SK-N-DZ (cell line): Measurements from ENCODE around the gene WDR27.

ENCODE experiments used
- DNase-seq: peaks from one replicate; pipeline ENCODE4 v3.0.0-alpha.2; 2015; ENCODE audit warnings: low spot score

WDR27 gene

GRCh38 chr6:169566961-169567750 lies 134.7 kb downstream of the WDR27 start:
- DNase-seq: no peak

- no peak for DNase-seq
These were observed 135.5 kb downstream of the WDR27 start for GRCh38 chr6:169566319-169566718.

- DNase-seq: no peak
These were observed 137.2 kb downstream of the WDR27 start for GRCh38 chr6:169564453-169565240.

- DNase-seq: no peak
These were observed 140.2 kb downstream of the WDR27 start for GRCh38 chr6:169561665-169562064.

DNA sequence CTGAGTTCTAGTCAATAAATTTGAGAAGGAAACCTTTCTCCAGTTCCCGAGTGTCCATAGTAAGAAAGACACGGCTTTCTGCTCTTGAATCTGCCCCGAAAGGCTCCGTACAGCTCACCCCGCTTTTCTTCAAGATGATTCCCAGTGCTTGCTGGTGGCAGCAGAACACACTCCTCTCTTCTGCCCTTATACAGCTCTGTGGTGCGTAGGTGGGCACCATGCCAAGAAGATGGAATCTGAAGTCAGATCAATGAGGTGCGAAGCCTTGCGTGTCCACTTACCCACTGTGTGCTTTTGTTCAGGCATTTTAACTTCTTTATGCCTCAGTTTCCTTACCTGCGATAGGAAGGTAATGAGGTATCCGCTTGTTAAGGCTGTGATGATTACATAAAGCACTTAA lies 142.2 kb downstream of the WDR27 start:
- DNase-seq: no peak

- DNase-seq: no peak
These were observed 142.9 kb downstream of the WDR27 start for GRCh38 chr6:169558774-169559441.

DNA sequence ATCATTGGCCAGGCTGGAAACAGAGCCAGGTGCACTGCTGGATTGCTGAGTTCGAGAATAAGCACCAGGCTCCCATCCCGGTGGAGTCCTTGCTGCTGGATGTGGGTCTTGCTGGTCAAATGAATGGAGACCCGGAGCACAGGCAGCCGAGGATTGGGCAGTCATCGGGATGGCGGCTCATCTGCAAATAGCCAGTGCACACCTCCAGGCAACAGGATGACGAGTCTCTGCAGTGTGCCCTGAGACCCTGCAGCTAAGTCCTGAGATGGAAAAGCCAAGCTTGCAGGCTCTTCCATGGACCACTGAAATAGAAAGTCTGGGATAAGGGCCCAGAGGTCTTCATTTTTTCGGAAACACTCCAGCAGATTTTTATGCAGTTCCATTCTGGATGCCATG lies 143.5 kb downstream of the WDR27 start:
- DNase-seq: no peak

DNA sequence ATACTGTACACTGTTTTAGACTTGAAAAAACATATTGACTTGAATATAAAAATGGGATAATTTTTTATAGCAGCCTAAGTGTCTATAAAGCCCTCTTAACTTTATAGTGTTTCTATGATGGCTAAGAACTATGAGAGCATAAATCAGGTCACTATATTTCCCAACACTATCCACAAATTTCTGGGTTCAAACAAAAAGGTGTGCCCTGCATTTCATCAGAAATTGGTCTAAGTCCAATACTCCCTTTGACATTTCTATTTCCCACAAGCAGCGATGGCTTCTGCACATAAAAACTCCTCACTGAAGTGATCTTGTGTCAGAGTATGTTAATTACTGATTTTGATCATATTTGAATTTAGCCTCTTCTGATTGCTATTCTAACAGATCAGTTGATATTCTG lies 143.9 kb downstream of the WDR27 start:
- no peak for DNase-seq

DNA sequence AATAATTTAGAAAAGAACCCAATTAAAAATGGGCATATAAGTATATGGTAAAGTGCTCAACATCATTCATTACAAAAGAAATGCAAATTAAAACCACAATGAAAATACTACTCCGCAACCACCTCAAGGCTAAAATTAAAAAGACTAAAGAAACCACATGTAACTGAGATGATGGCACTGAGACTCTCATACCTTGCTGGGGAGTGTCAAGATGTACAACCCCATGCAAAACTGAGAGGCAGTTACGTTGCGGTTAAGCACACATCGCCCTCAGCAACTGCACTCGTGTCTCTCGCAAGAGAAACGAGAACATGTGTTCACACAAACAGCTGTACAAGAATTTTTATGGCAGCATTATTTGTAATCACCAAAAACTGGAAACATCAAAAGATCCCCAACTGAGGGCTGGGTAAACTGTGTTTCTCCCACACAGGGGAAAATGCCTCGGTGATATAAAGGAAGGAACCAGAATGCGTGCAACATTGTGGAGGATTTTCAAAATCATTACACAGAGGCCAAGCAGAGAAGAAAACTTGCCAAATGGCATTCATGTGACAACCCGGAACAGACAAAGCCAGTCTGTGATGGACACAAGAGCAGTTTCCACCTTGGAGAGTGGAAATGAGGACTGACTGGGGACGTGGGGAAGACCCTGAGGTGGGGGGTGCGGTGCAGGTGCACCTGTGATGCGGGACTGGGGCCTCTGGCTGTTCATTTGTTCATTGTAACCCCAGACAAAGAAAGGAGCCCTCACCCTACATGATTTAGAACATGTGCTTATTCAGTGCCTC lies 144.9 kb downstream of the WDR27 start:
- no peak for DNase-seq

- no peak for DNase-seq
These were observed 145.7 kb downstream of the WDR27 start for GRCh38 chr6:169555971-169556617.

GRCh38 chr6:169545982-169546381 lies 155.8 kb downstream of the WDR27 start:
- no peak for DNase-seq

- no peak for DNase-seq
These were observed 158.1 kb downstream of the WDR27 start for GRCh38 chr6:169543704-169544103.

DNA sequence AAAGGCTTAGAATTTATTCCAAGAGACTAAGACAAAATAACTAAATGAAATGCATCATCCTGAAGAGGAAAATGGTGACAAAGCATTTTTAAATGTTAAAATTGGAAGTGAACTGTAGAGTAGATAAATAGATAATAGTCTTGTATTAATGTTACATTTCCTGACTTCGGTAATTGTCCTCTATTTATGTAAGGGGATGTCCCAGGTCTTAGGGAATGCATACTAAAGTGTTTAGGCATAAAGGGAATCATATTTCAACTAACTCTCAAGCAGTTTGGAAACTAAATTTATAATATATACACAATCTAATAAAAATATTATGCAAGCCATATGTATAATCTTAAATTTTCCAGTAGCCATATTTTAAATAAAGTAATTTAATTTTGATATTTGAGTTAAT lies 159.3 kb downstream of the WDR27 start:
- DNase-seq: no peak

DNA sequence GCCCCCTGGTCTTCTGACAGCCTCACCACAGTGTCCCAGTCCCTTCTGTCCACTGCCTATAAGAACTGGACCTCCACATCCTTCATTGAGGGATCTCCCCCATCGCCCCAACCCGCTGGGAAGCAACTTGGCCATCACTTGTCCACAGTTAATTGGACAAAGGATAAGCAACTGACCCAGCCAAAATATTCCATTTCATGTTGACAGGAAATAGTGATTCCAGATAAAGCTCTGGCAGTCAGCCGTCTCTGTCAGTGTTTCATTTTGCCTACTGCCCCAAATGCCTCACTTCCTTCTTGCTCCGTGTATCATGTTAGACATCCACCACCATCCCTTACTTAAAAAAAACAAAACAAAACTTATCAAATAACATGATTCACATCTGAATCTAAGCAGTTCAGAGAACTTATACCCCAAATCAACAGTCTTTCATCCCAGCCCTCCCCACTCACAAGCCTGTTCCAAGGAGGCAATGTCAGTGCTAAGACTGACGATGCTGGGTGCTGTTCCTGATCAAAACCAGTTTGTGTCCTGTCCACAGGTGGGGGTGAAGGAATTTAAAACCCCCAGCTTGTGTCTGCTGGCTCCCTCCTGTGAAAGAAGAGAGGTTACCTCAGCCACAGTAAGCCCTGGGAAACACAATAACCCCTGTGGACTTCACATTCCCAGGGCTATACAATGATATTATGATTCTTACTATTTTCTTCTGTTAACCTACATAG lies 162.5 kb downstream of the WDR27 start:
- DNase-seq: no peak

DNA sequence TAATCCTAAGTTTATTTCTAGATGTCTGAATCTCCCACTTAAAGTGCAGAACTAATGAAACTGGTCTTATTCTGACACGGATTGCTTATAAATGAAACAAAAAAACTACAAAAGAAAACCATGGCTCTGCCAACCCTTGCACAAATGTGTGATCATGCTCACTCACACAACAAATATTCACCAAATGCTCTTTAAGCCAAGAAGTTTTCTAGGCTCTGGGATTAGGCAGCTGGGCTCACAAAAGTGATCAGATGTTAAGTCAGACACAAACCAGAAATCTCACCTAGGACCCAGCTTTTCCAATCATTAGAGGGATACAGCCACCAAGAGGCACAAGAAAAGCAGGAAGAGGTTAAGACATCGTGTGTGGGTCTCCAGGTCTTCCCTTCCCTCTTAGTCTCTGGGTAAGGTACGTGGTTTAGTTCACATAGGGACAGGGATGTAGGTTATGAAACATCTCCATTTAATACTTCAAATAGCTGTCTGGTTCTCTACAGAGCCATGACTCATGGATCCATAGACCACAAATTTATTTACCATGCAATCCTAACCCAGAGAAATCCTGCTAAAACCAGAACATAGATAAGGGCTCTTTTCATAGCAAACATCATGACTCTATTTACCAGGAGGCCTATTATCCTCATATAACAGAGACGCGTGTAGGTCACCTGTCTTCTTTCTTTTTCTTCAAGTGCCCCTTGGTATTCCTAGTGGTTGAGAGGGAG lies 165.2 kb downstream of the WDR27 start:
- no peak for DNase-seq

GRCh38 chr6:169534039-169534421 lies 167.8 kb downstream of the WDR27 start:
- no peak for DNase-seq

DNA sequence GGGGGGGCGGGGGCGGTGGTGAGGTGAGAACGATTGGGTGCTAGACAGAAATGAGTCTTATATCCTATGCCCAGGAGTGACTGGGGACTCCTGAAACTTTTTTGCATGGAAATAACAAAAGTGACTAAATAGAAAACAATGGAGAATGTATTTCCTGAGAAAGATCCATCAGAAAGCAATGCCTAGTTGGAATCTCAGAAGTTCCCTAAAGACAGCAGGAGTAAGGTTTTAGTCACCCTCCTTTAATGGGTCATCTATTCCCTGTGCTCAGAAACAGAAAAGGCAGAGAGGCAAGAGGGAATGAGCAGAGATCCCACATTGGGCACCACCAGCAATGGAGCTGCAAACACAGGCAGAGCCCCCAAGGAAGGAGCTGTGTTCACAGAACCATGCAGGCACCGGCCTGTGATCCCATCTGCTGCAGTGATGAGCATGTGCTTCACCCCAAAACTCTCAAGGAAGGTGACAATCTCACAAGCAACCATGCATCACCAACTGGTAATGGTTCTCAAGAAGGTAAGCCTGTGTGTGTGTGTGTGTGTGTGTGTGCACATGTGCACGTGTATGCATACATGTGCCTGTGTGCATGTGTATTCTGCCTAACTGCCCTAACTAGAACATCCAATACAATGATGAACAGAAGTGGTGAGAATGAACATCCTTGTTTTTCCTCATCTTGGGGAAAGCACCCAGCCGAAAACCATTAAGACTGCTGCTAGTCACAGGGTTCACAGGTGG lies 168.4 kb downstream of the WDR27 start:
- DNase-seq: no peak

- DNase-seq: no peak
These were observed 171.1 kb downstream of the WDR27 start for GRCh38 chr6:169530752-169531123.
